Endothelial cell of umbilical vein (primary cell): ENCODE results near the gene BRD2. TPM values are rescaled to one million over a fixed set of nuclear protein-coding genes. Genes with fewer than 3 reads are reported as not detected.

Source experiments
- BruUV-seq: library from RNA; stranded (reverse); fragments of 400-500 nt; replicated peaks from 2 replicates; lab custom pipeline; 2021; lab: Mats Ljungman, UMichigan
- CTCF ChIA-PET: fragments of 300-600, 350-600 bp; sonication (Branson Sonifier 250); formaldehyde crosslinking; loops from one replicate; lab custom pipeline; 2021; ENCODE audit warnings: antibody characterized with exemption, inconsistent platforms; lab: Charles Lee
- POLR2A ChIA-PET: fragments of 300-600, 350-600 bp; sonication (Branson Sonifier 250); formaldehyde crosslinking; loops from one replicate; lab custom pipeline; 2021; ENCODE audit warnings: antibody characterized with exemption, inconsistent platforms; lab: Charles Lee
- DNase-seq: peaks from one replicate; pipeline ENCODE4 v3.0.0-alpha.2; 2011; ENCODE audit warnings: low read depth, low spot score
- FAIRE-seq: peaks from 2 replicates; lab custom pipeline; 2011; peaks lifted over from hg19 to GRCh38; lab: Jason Lieb, UNC
- H2AFZ ChIP-seq: 2 replicates; pipeline ENCODE4 v1.6.0; 2012; ENCODE audit warnings: low read depth, low read length, control low read depth, inconsistent platforms
- H3K27ac ChIP-seq: 2 replicates; pipeline ENCODE4 v1.5.1; 2011; ENCODE audit warnings: low read depth, mild to moderate bottlenecking, control low read depth, low read length, moderate library complexity; ENCODE audit not compliant: insufficient read depth
- H3K27me3 ChIP-seq, 2 experiments: 2 replicates each; pipeline versions ENCODE4 v1.6.0 to v1.6.1; 2011; ENCODE audit warnings: low read length in 2 of 2, mixed read lengths in 1 of 2; ENCODE audit not compliant: control insufficient read depth in 2 of 2, insufficient read depth in 2 of 2
- H3K36me3 ChIP-seq, 2 experiments: 2 replicates in 1 of 2; 3 replicates in 1 of 2; pipeline ENCODE4 v1.5.1; 2011; ENCODE audit warnings: low read length in 2 of 2, mild to moderate bottlenecking in 1 of 2, moderate library complexity in 1 of 2; ENCODE audit not compliant: control insufficient read depth in 2 of 2, insufficient read depth in 2 of 2; ENCODE audit errors: extremely low read depth in 1 of 2
- H3K4me1 ChIP-seq: 3 replicates; pipeline ENCODE4 v1.5.1; 2011; ENCODE audit warnings: mild to moderate bottlenecking, low read length; ENCODE audit not compliant: control insufficient read depth, insufficient read depth; ENCODE audit errors: extremely low read depth
- H3K4me2 ChIP-seq: 2 replicates; pipeline ENCODE4 v1.6.1; 2011; ENCODE audit warnings: low read length, control low read depth, mixed read lengths; ENCODE audit not compliant: insufficient read depth
- H3K4me3 ChIP-seq, 3 experiments: fragments of 200-600 bp in 1 of 3; sonication (generic), shearing (Covaris generic) in 1 of 3; replicated peaks in 1 of 3; 2 replicates each; pipeline ENCODE4 v1.5.1; 2011 to 2016; ENCODE audit warnings: control low read depth in 3 of 3, low read length in 3 of 3, mild to moderate bottlenecking in 2 of 3, inconsistent platforms in 1 of 3, low read depth in 1 of 3, moderate library complexity in 1 of 3; ENCODE audit not compliant: insufficient read depth in 1 of 3
- H3K79me2 ChIP-seq: 2 replicates; pipeline ENCODE4 v1.6.0; 2012; ENCODE audit warnings: low read length, inconsistent platforms; ENCODE audit not compliant: control insufficient read depth, insufficient read depth
- H3K9ac ChIP-seq: replicated peaks from 2 replicates; pipeline ENCODE3; 2011; ENCODE audit warnings: low read length, control low read depth; ENCODE audit not compliant: insufficient read depth; ENCODE audit errors: extremely low read depth
- H3K9me1 ChIP-seq: replicated peaks from 3 replicates; pipeline ENCODE4 v1.6.0; 2011; ENCODE audit warnings: mild to moderate bottlenecking, low read length; ENCODE audit not compliant: control insufficient read depth, insufficient read depth; ENCODE audit errors: extremely low read depth
- H3K9me3 ChIP-seq: replicated peaks from 2 replicates; pipeline ENCODE4 v1.5.1; 2012; ENCODE audit warnings: low read length, inconsistent platforms; ENCODE audit not compliant: control insufficient read depth, insufficient read depth
- H4K20me1 ChIP-seq: replicated peaks from 2 replicates; pipeline ENCODE3; 2011; ENCODE audit warnings: mild to moderate bottlenecking, low read length; ENCODE audit not compliant: control insufficient read depth, insufficient read depth; ENCODE audit errors: extremely low read depth
- CTCF ChIP-seq, 2 donors: IDR thresholded peaks; 1 replicate in 1 of 2; 2 replicates in 1 of 2; pipeline ENCODE4 v1.5.1; 2011; ENCODE audit warnings: low read length in 2 of 2, mild to moderate bottlenecking in 2 of 2, moderate library complexity in 2 of 2, control low read depth in 1 of 2, inconsistent platforms in 1 of 2, low read depth in 1 of 2; ENCODE audit not compliant: insufficient read depth in 1 of 2; ENCODE audit errors: extremely low read depth in 1 of 2
- EZH2 ChIP-seq: IDR thresholded peaks from 2 replicates; pipeline ENCODE4 v1.6.1; 2012; ENCODE audit warnings: borderline replicate concordance, low read depth, mild to moderate bottlenecking, moderate library complexity, low read length, inconsistent platforms; ENCODE audit not compliant: severe bottlenecking
- FOS ChIP-seq: IDR thresholded peaks from 2 replicates; pipeline ENCODE4 v1.6.1; 2011; ENCODE audit warnings: mild to moderate bottlenecking, low read length, moderate library complexity, borderline replicate concordance; ENCODE audit not compliant: insufficient read depth
- GATA2 ChIP-seq: IDR thresholded peaks from 2 replicates; pipeline ENCODE4 v1.7.0; 2011; ENCODE audit warnings: low read depth, mild to moderate bottlenecking, moderate library complexity, mixed read lengths, low read length; ENCODE audit not compliant: insufficient read length, insufficient read depth
- JUN ChIP-seq: IDR thresholded peaks from 2 replicates; pipeline ENCODE4 v1.6.1; 2011; ENCODE audit warnings: borderline replicate concordance, low read depth; ENCODE audit not compliant: insufficient read length, insufficient read depth
- MAX ChIP-seq: IDR thresholded peaks from 2 replicates; pipeline ENCODE4 v1.6.1; 2011; ENCODE audit not compliant: insufficient read depth, insufficient read length
- MYC ChIP-seq: IDR thresholded peaks from one replicate; pipeline ENCODE4 v1.6.1; 2011; ENCODE audit warnings: mild to moderate bottlenecking, low read depth, low read length
- POLR2A ChIP-seq: IDR thresholded peaks from 2 replicates; pipeline ENCODE4 v1.6.1; 2012; ENCODE audit warnings: low read depth, mild to moderate bottlenecking, control low read depth, low read length
- POLR2AphosphoS5 ChIP-seq: IDR thresholded peaks from 2 replicates; pipeline ENCODE4 v1.6.1; 2012; ENCODE audit warnings: low read depth, mild to moderate bottlenecking, control low read depth, low read length, moderate library complexity; ENCODE audit not compliant: insufficient read depth
- dilution Hi-C: fragments of 300-500 bp; cut with MboI; formaldehyde crosslinking; loops from one replicate; pipeline ENCODE4 v1.15.0; 2019; ENCODE audit warnings: low sequenced_read_pairs; ENCODE audit not compliant: extremely low pct_ligation_motif_present
- intact Hi-C: fragments of 100-400 bp; cut with micrococcal nuclease; formaldehyde crosslinking; loops from one replicate; pipeline ENCODE4 v1.10.0; 2022
- polyA plus RNA-seq, 4 experiments: library from polyadenylated mRNA; depleted of rRNA in 3 of 4; stranded (reverse) in 3 of 4; unstranded in 1 of 4; fragments of >200 nt; gene quantifications; 2 replicates each; pipeline versions ENCODE4 v1.2.1 to v1.2.3, GENCODE V29; 2011 to 2012; ENCODE audit warnings: missing spikeins in 1 of 4
- total RNA-seq: library from RNA; stranded (reverse); gene quantifications from 2 replicates; pipeline ENCODE4 v1.2.3, GENCODE V29; 2021

Gene BRD2
- total and polyA plus RNA-seq, 2 donors (not counting 3 experiments of a cell fraction or from before 2014, with no cell fraction given): 131 to 197 TPM

- peak; percentile 100 for TF ChIP-seq POLR2A
- TF ChIP-seq MAX: peak; percentile 34
- peak; percentile 97 for TF ChIP-seq JUN
- TF ChIP-seq EZH2: no peak
- no peak for TF ChIP-seq FOS
- TF ChIP-seq GATA2: no peak
- TF ChIP-seq MYC: no peak
- TF ChIP-seq CTCF (IDR thresholded peaks at IDR 0.05; ENCODE audit: extremely low read depth in 1 of 2, insufficient read depth in 1 of 2, low read depth in 1 of 2, low read length in 2 of 2): no peak
- peak; percentile 100 for TF ChIP-seq POLR2AphosphoS5
- Histone ChIP-seq H4K20me1 (peaks cover 17% of the 10 kb centered on the region), H3K27me3 (no peaks in the 10 kb centered on the region), H3K27ac (peak overlapping the region; percentile 99), H3K9ac (peak overlapping the region; percentile 100), H3K9me1 (no peaks in the 10 kb centered on the region), H3K4me2 (peak overlapping the region; percentile 93), H3K9me3 (no peaks in the 10 kb centered on the region), H2AFZ (no peak overlapping the region), H3K4me3 (peak overlapping the region; percentile 83 to 96 (median 91)), H3K79me2 (peaks cover 55% of the 10 kb centered on the region), H3K4me1 (peaks cover 29% of the 10 kb centered on the region), H3K36me3 (peaks cover 22% of the 10 kb centered on the region in 2 experiments)
- dilution Hi-C loops (no loop called here), intact Hi-C loops (loop anchor here (5.0 to 10.0 kb wide), 4 partner anchors 129 to 794 kb away; partner anchors contain the start of genes AGPAT1, CUTA, HSD17B8 and PHF1)
- POLR2A ChIA-PET: interaction anchor here (0.6 to 5.8 kb wide), 41 partner anchors 9 to 1430 kb away, joined by 3 to 89 read pairs (median 4); partner anchors contain the start of genes B3GALT4, DDX39B, HLA-DMA and HLA-DMB
- FAIRE-seq: peak; percentile 99
- DNase-seq: peak; percentile 100
- CTCF ChIA-PET: interaction anchor here (1.0 to 13.7 kb wide), 12 partner anchors 8 to 844 kb away, joined by 3 to 187 read pairs (median 6); partner anchors contain the start of genes ATF6B, HLA-DMA, TAP1 and TAP2
- no TSS peak for BruUV-seq
Measured at GRCh38 chr6:32971581-32972352, 3.4 kb downstream of the BRD2 start.
